Neural crest cell (in vitro differentiated cells): Measurements from ENCODE around the gene SNAP47. TPM values are rescaled to one million over a fixed set of nuclear protein-coding genes. Genes with fewer than 3 reads are reported as not detected.
A peak's percentile ranks its signal among the peaks of the same experiment; 100 is the strongest.

Source experiments
- DNase-seq: peaks from one replicate; pipeline ENCODE4 v3.0.0; 2021; ENCODE audit warnings: low read depth, mixed read lengths, low spot score
- H3K27ac Mint-ChIP-seq: one replicate; pipeline ENCODE4 v1.8.0; 2021; ENCODE audit warnings: mild to moderate bottlenecking, mixed read lengths; ENCODE audit not compliant: unreplicated experiment
- H3K27me3 Mint-ChIP-seq: 2 replicates; pipeline ENCODE4 v1.8.0; 2021; ENCODE audit warnings: low read depth, mild to moderate bottlenecking, mixed read lengths
- H3K36me3 Mint-ChIP-seq: 2 replicates; pipeline ENCODE4 v1.8.0; 2021; ENCODE audit warnings: low read depth, mild to moderate bottlenecking, mixed read lengths
- H3K4me1 Mint-ChIP-seq: 2 replicates; pipeline ENCODE4 v1.8.0; 2021; ENCODE audit warnings: mixed read lengths
- H3K4me3 Mint-ChIP-seq: one replicate; pipeline ENCODE4 v1.8.0; 2021; ENCODE audit warnings: mild to moderate bottlenecking, mixed read lengths
- H3K9me3 Mint-ChIP-seq: 2 replicates; pipeline ENCODE4 v1.8.0; 2021; ENCODE audit warnings: mixed read lengths
- total RNA-seq: library from RNA; stranded (reverse); gene quantifications from 2 replicates; pipeline ENCODE4 v1.2.1, GENCODE V29; 2021
- TF ChIP-seq, protein P1 (sequence below): fragments of 200-600 bp; sonication (generic); conservative IDR thresholded peaks from 2 replicates; pipeline ENCODE4 v1.5.0; 2021; ENCODE audit warnings: antibody characterized with exemption, mild to moderate bottlenecking

The SNAP47 gene
- total RNA-seq, 1 donor from 2014 or later: 45.3 TPM

GRCh38 chr1:227744668-227745067, 9.4 kb downstream of the SNAP47 start:
- no peak overlapping the region for H3K4me3 Mint-ChIP-seq
- no peaks in the 10 kb centered on the region for H3K27me3 Mint-ChIP-seq
- no peaks in the 10 kb centered on the region for H3K36me3 Mint-ChIP-seq
- H3K9me3 Mint-ChIP-seq: no peaks in the 10 kb centered on the region
- DNase-seq: no peak
- peaks cover 3% of the 10 kb centered on the region for H3K4me1 Mint-ChIP-seq
- TF ChIP-seq, protein P1, sequence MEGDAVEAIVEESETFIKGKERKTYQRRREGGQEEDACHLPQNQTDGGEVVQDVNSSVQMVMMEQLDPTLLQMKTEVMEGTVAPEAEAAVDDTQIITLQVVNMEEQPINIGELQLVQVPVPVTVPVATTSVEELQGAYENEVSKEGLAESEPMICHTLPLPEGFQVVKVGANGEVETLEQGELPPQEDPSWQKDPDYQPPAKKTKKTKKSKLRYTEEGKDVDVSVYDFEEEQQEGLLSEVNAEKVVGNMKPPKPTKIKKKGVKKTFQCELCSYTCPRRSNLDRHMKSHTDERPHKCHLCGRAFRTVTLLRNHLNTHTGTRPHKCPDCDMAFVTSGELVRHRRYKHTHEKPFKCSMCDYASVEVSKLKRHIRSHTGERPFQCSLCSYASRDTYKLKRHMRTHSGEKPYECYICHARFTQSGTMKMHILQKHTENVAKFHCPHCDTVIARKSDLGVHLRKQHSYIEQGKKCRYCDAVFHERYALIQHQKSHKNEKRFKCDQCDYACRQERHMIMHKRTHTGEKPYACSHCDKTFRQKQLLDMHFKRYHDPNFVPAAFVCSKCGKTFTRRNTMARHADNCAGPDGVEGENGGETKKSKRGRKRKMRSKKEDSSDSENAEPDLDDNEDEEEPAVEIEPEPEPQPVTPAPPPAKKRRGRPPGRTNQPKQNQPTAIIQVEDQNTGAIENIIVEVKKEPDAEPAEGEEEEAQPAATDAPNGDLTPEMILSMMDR: no peak
- no peak overlapping the region for H3K27ac Mint-ChIP-seq

- Mint-ChIP-seq H3K27ac (no peak overlapping the region), H3K4me1 (peaks cover 3% of the 10 kb centered on the region), H3K9me3 (no peaks in the 10 kb centered on the region), H3K27me3 (no peaks in the 10 kb centered on the region), H3K4me3 (no peak overlapping the region), H3K36me3 (no peaks in the 10 kb centered on the region)
- DNase-seq: no peak
- TF ChIP-seq, protein P1: no peak
These were observed 10.5 kb downstream of the SNAP47 start for GRCh38 chr1:227745568-227746265.

DNA sequence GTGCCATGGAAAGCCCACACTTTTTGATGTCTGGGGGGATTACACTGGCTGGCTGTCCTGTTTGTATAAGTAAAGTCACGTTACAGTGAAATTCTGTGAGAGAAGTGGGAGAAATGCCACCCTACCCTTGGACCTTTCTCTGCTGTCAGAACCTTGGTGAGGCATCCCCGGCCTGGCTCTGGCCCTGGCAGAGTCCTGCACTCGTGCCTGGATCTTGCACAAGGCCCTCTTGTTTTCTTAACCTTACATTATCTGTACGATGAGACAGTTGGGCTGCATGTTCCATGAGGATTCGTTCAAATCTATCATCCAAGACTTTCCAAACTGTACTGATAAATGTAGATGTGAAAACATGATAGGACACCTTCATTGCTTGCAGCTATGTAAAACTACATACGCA, 11.4 kb downstream of the SNAP47 start:
- Mint-ChIP-seq H3K4me1 (peaks cover 3% of the 10 kb centered on the region), H3K27me3 (no peaks in the 10 kb centered on the region), H3K4me3 (no peak overlapping the region), H3K36me3 (no peaks in the 10 kb centered on the region), H3K27ac (peak overlapping the region; percentile 48), H3K9me3 (no peaks in the 10 kb centered on the region)
- no peak for DNase-seq
- TF ChIP-seq, protein P1: no peak

- Mint-ChIP-seq H3K4me1 (peaks cover 3% of the 10 kb centered on the region), H3K27me3 (no peaks in the 10 kb centered on the region), H3K36me3 (no peaks in the 10 kb centered on the region), H3K27ac (no peak overlapping the region), H3K9me3 (no peaks in the 10 kb centered on the region), H3K4me3 (no peak overlapping the region)
- no peak for DNase-seq
- TF ChIP-seq, protein P1: no peak
These were observed 12.1 kb downstream of the SNAP47 start for GRCh38 chr1:227747382-227747781.

DNA sequence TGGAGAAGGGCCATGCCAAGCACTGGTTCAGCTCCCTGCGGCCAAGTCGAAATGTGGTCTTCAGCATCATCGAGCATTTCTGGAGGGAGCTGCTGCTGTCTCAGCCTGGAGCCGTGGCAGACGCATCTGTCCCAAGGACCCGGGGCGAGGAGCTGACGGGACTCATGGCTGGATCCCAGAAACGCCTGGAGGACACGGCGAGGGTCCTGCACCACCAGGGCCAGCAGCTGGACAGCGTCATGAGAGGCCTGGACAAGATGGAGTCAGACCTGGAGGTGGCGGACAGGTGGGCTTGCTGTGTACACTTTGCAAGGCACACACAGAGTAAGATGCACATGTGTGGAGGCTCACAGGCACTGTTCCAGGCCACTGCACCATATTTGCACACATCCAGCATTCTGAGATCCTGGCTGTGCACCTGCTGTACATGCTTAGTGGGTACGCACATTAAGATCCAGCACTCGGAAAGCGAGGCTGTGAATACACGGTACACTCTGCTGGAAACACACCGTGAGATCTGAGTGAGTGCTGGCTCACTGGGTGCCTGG, 12.8 kb downstream of the SNAP47 start:
- peaks cover 3% of the 10 kb centered on the region for H3K4me1 Mint-ChIP-seq
- H3K27ac Mint-ChIP-seq: no peak overlapping the region
- H3K4me3 Mint-ChIP-seq: no peak overlapping the region
- H3K36me3 Mint-ChIP-seq: no peaks in the 10 kb centered on the region
- TF ChIP-seq, protein P1: no peak
- no peak for DNase-seq
- no peaks in the 10 kb centered on the region for H3K9me3 Mint-ChIP-seq
- H3K27me3 Mint-ChIP-seq: no peaks in the 10 kb centered on the region
